AG10803 (cell line): ENCODE results near the gene HECA.

ENCODE experiments used
- DNase-seq: peaks from one replicate; pipeline ENCODE4 v3.0.0; 2010; ENCODE audit warnings: low read depth
- H3K4me3 ChIP-seq: 2 replicates; pipeline ENCODE4 v1.5.1; 2011; ENCODE audit warnings: mild to moderate bottlenecking, low read length, control low read depth
- CTCF ChIP-seq: conservative IDR thresholded peaks from 2 replicates; pipeline ENCODE4 v1.5.1; 2011; ENCODE audit warnings: mild to moderate bottlenecking, low read length, control low read depth, inconsistent platforms

Gene HECA

DNA sequence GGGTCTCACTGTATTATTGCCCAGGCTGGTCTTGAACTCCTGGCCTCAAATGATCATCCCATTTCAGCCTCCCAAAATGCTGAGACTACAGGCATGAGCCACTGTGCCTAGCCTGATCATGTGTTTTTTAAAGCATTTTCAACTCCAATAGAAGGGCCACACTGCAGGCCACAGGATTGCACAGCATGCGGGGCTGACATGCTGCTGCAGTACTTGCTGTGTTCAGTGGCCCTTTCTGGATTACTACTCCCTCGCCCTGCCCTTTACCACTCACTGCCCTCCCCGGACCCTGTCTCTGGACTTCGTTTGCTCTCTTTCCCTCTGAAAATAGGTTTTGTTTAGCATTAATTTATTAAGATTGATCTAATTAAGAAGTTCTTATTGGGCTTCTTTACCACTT lies 37.3 kb downstream of the HECA start:
- DNase-seq = no peak
- TF ChIP-seq CTCF = no peak
- no peak overlapping the region for H3K4me3 ChIP-seq

DNA sequence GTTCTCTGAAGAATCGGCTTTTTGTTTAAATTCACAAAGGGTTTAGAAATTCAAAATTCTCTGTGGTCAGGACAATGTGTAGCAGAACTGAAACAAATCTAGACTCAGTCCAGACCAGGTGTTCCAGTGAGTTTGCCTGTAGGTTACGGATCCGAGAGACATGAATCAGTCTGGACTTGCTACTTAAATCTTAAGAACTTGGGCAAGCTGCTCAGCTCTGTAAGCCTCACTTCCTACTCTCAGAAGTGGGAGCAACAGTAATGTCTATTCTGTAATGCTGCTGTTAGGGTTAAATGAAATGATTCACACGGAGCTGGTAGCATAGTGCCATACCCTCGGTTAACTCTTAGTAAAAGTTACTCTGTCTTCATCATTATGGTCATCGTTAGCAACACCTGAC lies 37.7 kb downstream of the HECA start:
- no peak for DNase-seq
- H3K4me3 ChIP-seq = no peak overlapping the region
- TF ChIP-seq CTCF = no peak

- H3K4me3 ChIP-seq = no peak overlapping the region
- TF ChIP-seq CTCF = no peak
- no peak for DNase-seq
Observed at GRCh38 chr6:139173172-139173571, 38.3 kb downstream of the HECA start.

GRCh38 chr6:139173822-139174221 lies 38.9 kb downstream of the HECA start:
- TF ChIP-seq CTCF = no peak
- DNase-seq = no peak
- H3K4me3 ChIP-seq = no peak overlapping the region

GRCh38 chr6:139174961-139175360 lies 40.1 kb downstream of the HECA start:
- DNase-seq = no peak
- no peak overlapping the region for H3K4me3 ChIP-seq
- no peak for TF ChIP-seq CTCF

DNA sequence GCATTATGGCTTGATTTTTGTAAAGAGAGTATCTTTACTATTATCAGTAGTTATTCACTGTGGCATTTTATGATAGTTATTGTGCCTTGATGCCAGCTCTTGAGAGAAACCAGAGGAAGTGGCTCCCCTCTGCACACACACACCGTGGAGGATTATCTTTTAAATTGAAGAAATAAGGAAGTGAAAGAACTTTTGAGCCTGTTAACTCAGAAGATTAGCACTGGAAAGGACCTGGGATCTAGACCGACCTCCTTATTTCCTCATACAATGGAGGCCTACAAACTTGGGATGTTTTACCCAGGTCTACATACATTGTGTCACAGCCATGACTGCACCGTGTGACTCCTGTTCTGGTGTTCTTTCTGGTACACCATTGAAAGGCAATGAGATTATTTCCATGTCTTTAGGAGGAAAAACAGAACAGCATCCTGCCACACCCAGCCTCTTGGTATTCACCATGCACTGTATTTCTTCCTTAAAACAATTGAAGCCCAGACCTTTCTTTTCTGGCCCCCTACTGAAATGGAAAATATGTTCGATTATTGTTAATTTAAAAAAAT lies 40.6 kb downstream of the HECA start:
- no peak overlapping the region for H3K4me3 ChIP-seq
- DNase-seq = no peak
- no peak for TF ChIP-seq CTCF

DNA sequence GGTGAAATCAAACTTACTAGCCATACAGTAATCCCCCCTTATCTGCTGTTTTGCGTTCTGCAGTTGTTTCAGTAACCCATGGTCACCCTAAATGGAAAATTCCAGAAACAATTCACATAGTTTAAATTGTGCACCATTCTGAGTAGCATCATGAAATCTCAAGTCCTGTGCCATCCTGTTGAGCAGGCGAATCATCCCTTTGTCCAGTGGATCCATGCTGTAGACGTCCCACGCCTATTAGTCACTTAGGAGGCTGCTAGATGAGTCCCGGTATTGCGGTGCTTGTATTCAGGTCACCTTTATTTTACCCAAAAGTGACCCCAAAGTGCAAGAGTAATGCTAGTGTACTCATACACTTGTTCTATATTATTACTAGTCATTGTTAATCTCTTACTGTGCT lies 46.4 kb downstream of the HECA start:
- DNase-seq = no peak
- H3K4me3 ChIP-seq = no peak overlapping the region
- TF ChIP-seq CTCF = no peak
